Measurements from ENCODE around the gene UTP4.
A peak's percentile ranks its signal among the peaks of the same experiment; 100 is the strongest.
"Not testable (repeated sequence)": the region's sequence is repeated elsewhere in the genome, so short reads cannot be mapped to it uniquely, and the experiment has no call there.

The UTP4 gene

GRCh38 chr16:69110406-69110805, 22.0 kb upstream of the UTP4 start:
- DNase-seq (no peak), ATAC-seq (no peak)

- no peak for ATAC-seq
- DNase-seq: no peak
These were observed 21.1 kb upstream of the UTP4 start for GRCh38 chr16:69111216-69111875.

- DNase-seq (no peak), ATAC-seq (no peak)
These were observed 20.6 kb upstream of the UTP4 start for GRCh38 chr16:69111876-69112230.

- peak; percentile 82 for ATAC-seq
- peak; percentile 75 for DNase-seq
These were observed 19.9 kb upstream of the UTP4 start for GRCh38 chr16:69112285-69113129.

- ATAC-seq (no peak), DNase-seq (no peak)
These were observed 19.2 kb upstream of the UTP4 start for GRCh38 chr16:69113216-69113615.

- ATAC-seq (no peak), DNase-seq (no peak)
These were observed 18.0 kb upstream of the UTP4 start for GRCh38 chr16:69114346-69114975.

GRCh38 chr16:69114976-69115355, 17.5 kb upstream of the UTP4 start:
- DNase-seq (no peak), ATAC-seq (no peak)

- ATAC-seq (no peak), DNase-seq (no peak)
These were observed 17.1 kb upstream of the UTP4 start for GRCh38 chr16:69115361-69115760.

- ATAC-seq: no peak
- no peak for DNase-seq
These were observed 16.6 kb upstream of the UTP4 start for GRCh38 chr16:69115837-69116236.

GRCh38 chr16:69116256-69116875, 16.1 kb upstream of the UTP4 start:
- DNase-seq (no peak), ATAC-seq (no peak)

GRCh38 chr16:69116906-69117305, 15.5 kb upstream of the UTP4 start:
- no peak for ATAC-seq
- DNase-seq: no peak

GRCh38 chr16:69118468-69118867, 14.0 kb upstream of the UTP4 start:
- DNase-seq: no peak
- no peak for ATAC-seq

GRCh38 chr16:69118994-69119393, 13.5 kb upstream of the UTP4 start:
- DNase-seq (no peak), ATAC-seq (no peak)

GRCh38 chr16:69119536-69119935, 12.9 kb upstream of the UTP4 start:
- ATAC-seq (no peak), DNase-seq (no peak)

- DNase-seq (no peak), ATAC-seq (no peak)
These were observed 12.3 kb upstream of the UTP4 start for GRCh38 chr16:69120096-69120664.

GRCh38 chr16:69123910-69124309, 8.5 kb upstream of the UTP4 start:
- peak; percentile 56 for DNase-seq
- ATAC-seq: no peak

GRCh38 chr16:69124406-69124805, 8.0 kb upstream of the UTP4 start:
- DNase-seq, ATAC-seq: not testable (repeated sequence)

GRCh38 chr16:69124961-69125360, 7.5 kb upstream of the UTP4 start:
- DNase-seq, ATAC-seq: not testable (repeated sequence)

- DNase-seq (no peak), ATAC-seq (peak; percentile 12)
These were observed 6.2 kb upstream of the UTP4 start for GRCh38 chr16:69126221-69126620.

- DNase-seq, ATAC-seq: not testable (repeated sequence)
These were observed 5.6 kb upstream of the UTP4 start for GRCh38 chr16:69126801-69127200.

GRCh38 chr16:69127966-69128510, 4.4 kb upstream of the UTP4 start:
- no peak for DNase-seq

GRCh38 chr16:69130461-69130860, 2.0 kb upstream of the UTP4 start:
- no peak for DNase-seq
- ATAC-seq: no peak

More at GRCh38 chr16:69127966-69128510, 4.4 kb upstream of the UTP4 start:
- no peak for ATAC-seq

Data from stimulated activated naive CD8-positive, alpha-beta T cell treated with anti-CD3 and anti-CD28 coated beads, Interleukin-15, Interleukin-2, amounts not matched to agents 100 U/mL and 50 U/mL, for 24 hours (primary cell).